ENCODE results near the gene TET1. TPM values are rescaled to one million over a fixed set of nuclear protein-coding genes. Genes with fewer than 3 reads are reported as not detected.

Gene TET1
- total and polyA plus RNA-seq, 9 of the 15 experiments (the other 6 are each of a cell fraction or from before 2014, with no cell fraction given): 2.6 to 21.3 (median 11.6) TPM

GRCh38 chr10:68696018-68696417, 135.9 kb downstream of the TET1 start:
- H3K9ac ChIP-seq (ENCODE audit: insufficient read depth in 1 of 2, low read depth in 2 of 2, low read length in 2 of 2): no peak overlapping the region
- H3K27me3 ChIP-seq (ENCODE audit: control insufficient read depth in 2 of 2, insufficient read depth in 2 of 2, low read length in 2 of 2): no peaks in the 10 kb centered on the region
- H3K9me3 ChIP-seq (replicated peaks; ENCODE audit: control insufficient read depth, insufficient read depth, low read depth, low read length): no peaks in the 10 kb centered on the region
- H4K20me1 ChIP-seq (replicated peaks; ENCODE audit: control insufficient read depth, insufficient read depth, low read length): no peaks in the 10 kb centered on the region
- in situ Hi-C loops (cut with MboI): no loop called here
- no peak for FAIRE-seq
- H2AFZ ChIP-seq (ENCODE audit: low read depth, low read length): no peak overlapping the region
- intact Hi-C loops (cut with micrococcal nuclease): no loop called here
- H3K27ac ChIP-seq (ENCODE audit: extremely low read depth, low read depth, low read length): no peak overlapping the region
- H3K4me3 ChIP-seq: no peak overlapping the region
- H3K4me2 ChIP-seq (ENCODE audit: insufficient read depth, low read length): no peak overlapping the region
- no peaks in the 10 kb centered on the region for H3K9me1 ChIP-seq (ENCODE audit: control insufficient read depth, insufficient read depth, low read length)
- CTCF ChIA-PET (ENCODE audit: low intra/inter-chr PET ratio): no interaction called here
- POLR2A ChIA-PET: interaction anchor here (0.6 to 2.1 kb wide), 13 partner anchors 9 to 82 kb away, joined by 3 to 8 read pairs (median 4); no protein-coding TSS in a partner anchor
- no peaks in the 10 kb centered on the region for H3K79me2 ChIP-seq (ENCODE audit: control insufficient read depth, insufficient read depth, low read length)
- BruUV-seq (replicated peaks): no TSS peak
- H3K4me1 ChIP-seq (replicated peaks in 1 of 2; ENCODE audit: control insufficient read depth in 2 of 2, insufficient read depth in 2 of 2, low read length in 2 of 2): no peaks in the 10 kb centered on the region
- H3K36me3 ChIP-seq (ENCODE audit: control insufficient read depth, insufficient read depth, low read length): peaks cover 17% of the 10 kb centered on the region; the same call in 2 of the 3 replicates
- 68% methylated on average over 1 of the region's 1 CpG for WGBS (ENCODE audit: insufficient coverage, low coverage, missing lambda C conversion rate)
- ATAC-seq: no peak
- TF ChIP-seq ATF6 (CRISPR knock-in tag; IDR thresholded peaks at IDR 0.05) (no peak), U2AF2 (optimal IDR thresholded peaks at IDR 0.05; ENCODE audit: low read depth, low read length) (no peak), ATF3 (IDR thresholded peaks at IDR 0.05) (peak; percentile 60), ATF3 (CRISPR knock-in tag; conservative IDR thresholded peaks at IDR 0.05) (no peak), ATF7 (IDR thresholded peaks at IDR 0.05) (peak; percentile 26; the same call in 1 of the 2 replicates)
- no peak for DNase-seq (ENCODE audit: extremely low read depth in 1 of 4, low spot score in 3 of 4)

Measured in K562 (cell line).